EL (cell line): ENCODE data around the gene PRR27.

Source experiments
- DNase-seq: peaks from one replicate; pipeline ENCODE4 v3.0.0-alpha.2; 2016

PRR27 gene

GRCh38 chr4:70153937-70154336, at the start of gene PRR27:
Gene PRR27 (plus strand): TSS chr4:70154237. CDS start chr4:70154376, 139 bp downstream.
- no peak for DNase-seq

GRCh38 chr4:70110917-70111316, 43.1 kb upstream of the PRR27 start:
- no peak for DNase-seq

GRCh38 chr4:70113656-70114055, 40.4 kb upstream of the PRR27 start:
- no peak for DNase-seq

GRCh38 chr4:70114096-70114495, 39.9 kb upstream of the PRR27 start:
- DNase-seq = no peak

- DNase-seq = no peak
Observed at GRCh38 chr4:70120323-70120722, 33.7 kb upstream of the PRR27 start.

- DNase-seq = no peak
Observed at GRCh38 chr4:70133473-70133872, 20.6 kb upstream of the PRR27 start.

GRCh38 chr4:70138751-70139150, 15.3 kb upstream of the PRR27 start:
- DNase-seq = no peak

- no peak for DNase-seq
Observed at GRCh38 chr4:70151271-70151670, 2.8 kb upstream of the PRR27 start.

GRCh38 chr4:70152088-70152487, 1.9 kb upstream of the PRR27 start:
- no peak for DNase-seq

- no peak for DNase-seq
Observed at GRCh38 chr4:70158576-70158975, 4.5 kb downstream of the PRR27 start.

- no peak for DNase-seq
Observed at GRCh38 chr4:70177090-70177489, 23.1 kb downstream of the PRR27 start.

GRCh38 chr4:70178075-70178660, 24.1 kb downstream of the PRR27 start:
- no peak for DNase-seq

- DNase-seq = no peak
Observed at GRCh38 chr4:70179811-70180210, 25.8 kb downstream of the PRR27 start.

GRCh38 chr4:70181864-70182263, 27.8 kb downstream of the PRR27 start:
- no peak for DNase-seq

GRCh38 chr4:70182517-70183167, 28.6 kb downstream of the PRR27 start:
- DNase-seq = no peak

- peak; percentile 24 for DNase-seq
Observed at GRCh38 chr4:70183168-70183939, 29.3 kb downstream of the PRR27 start.

GRCh38 chr4:70183940-70184246, 29.9 kb downstream of the PRR27 start:
- DNase-seq = no peak

GRCh38 chr4:70187216-70187615, 33.2 kb downstream of the PRR27 start:
- no peak for DNase-seq

- DNase-seq = no peak
Observed at GRCh38 chr4:70190579-70190978, 36.5 kb downstream of the PRR27 start.

GRCh38 chr4:70191647-70192046, 37.6 kb downstream of the PRR27 start:
- DNase-seq = no peak

GRCh38 chr4:70192895-70193294, 38.9 kb downstream of the PRR27 start:
- DNase-seq = no peak

GRCh38 chr4:70195425-70195824, 41.4 kb downstream of the PRR27 start, which contains the start of gene ODAM:
Gene ODAM (plus strand): TSS chr4:70195725. CDS start chr4:70196544, 819 bp downstream.
- DNase-seq = no peak

- DNase-seq = no peak
Observed at GRCh38 chr4:70196857-70197256, 42.8 kb downstream of the PRR27 start.

- DNase-seq = no peak
Observed at GRCh38 chr4:70197842-70198241, 43.8 kb downstream of the PRR27 start.
